ENCODE results near the gene TASL.

DNA sequence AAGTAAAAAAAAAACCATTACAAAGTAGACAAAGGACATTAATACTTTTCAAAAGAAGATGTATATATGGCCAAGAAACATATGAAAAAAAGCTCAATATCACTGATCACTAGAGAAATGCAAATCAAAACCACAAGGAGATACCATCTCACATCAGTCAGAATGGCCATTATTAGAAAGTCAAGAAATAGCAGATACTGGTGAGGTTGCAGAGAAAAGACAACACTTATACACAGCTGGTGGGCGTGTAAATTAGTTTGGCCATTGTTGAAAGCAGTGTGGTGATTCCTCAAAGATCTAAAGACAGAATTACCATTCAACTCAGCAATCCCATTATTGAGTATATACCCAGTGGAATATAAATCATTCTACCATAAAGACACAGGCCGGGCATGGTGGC is 39.3 kb downstream of the TASL start:
- TF ChIP-seq CTCF (IDR thresholded peaks at IDR 0.05), result no peak
- TF ChIP-seq EZH2 (IDR thresholded peaks at IDR 0.05), result no peak
